Loucy (cell line): ENCODE data around the gene ABTB2.

Experiments used
- H2AFZ ChIP-seq: fragments of 200-600 bp; sonication (generic); 2 replicates; pipeline ENCODE4 v1.6.0; 2016; ENCODE audit warnings: antibody characterized with exemption, mild to moderate bottlenecking, low read length, moderate library complexity
- H3F3A ChIP-seq: fragments of 200-600 bp; 2 replicates; pipeline ENCODE4 v1.6.0; 2016; ENCODE audit warnings: antibody characterized with exemption, low read depth, mild to moderate bottlenecking
- H3K27me3 ChIP-seq: fragments of 200-600 bp; sonication (generic); 2 replicates; pipeline ENCODE4 v1.6.1; 2014; ENCODE audit warnings: low read length, mild to moderate bottlenecking; ENCODE audit not compliant: insufficient read depth, poor library complexity, severe bottlenecking
- H3K36me3 ChIP-seq: fragments of 200-600 bp; sonication (generic); 2 replicates; pipeline ENCODE4 v1.6.1; 2016; ENCODE audit warnings: low read length; ENCODE audit not compliant: insufficient read depth
- H3K4me1 ChIP-seq: fragments of 200-600 bp; sonication (generic); 2 replicates; pipeline ENCODE4 v1.5.1; 2014; ENCODE audit warnings: low read length, mild to moderate bottlenecking; ENCODE audit not compliant: insufficient read depth, poor library complexity, severe bottlenecking
- H3K4me2 ChIP-seq: fragments of 200-600 bp; sonication (generic); 2 replicates; pipeline ENCODE4 v1.6.0; 2014; ENCODE audit warnings: antibody characterized with exemption, low read length, low read depth, mild to moderate bottlenecking; ENCODE audit not compliant: poor library complexity, severe bottlenecking
- H3K4me3 ChIP-seq: fragments of 200-600 bp; sonication (generic); 2 replicates; pipeline ENCODE4 v1.5.1; 2014; ENCODE audit warnings: low read length, mild to moderate bottlenecking, mixed read lengths; ENCODE audit not compliant: poor library complexity, severe bottlenecking
- H3K79me2 ChIP-seq: fragments of 200-600 bp; sonication (generic); 2 replicates; pipeline ENCODE4 v1.6.1; 2014; ENCODE audit warnings: low read length; ENCODE audit not compliant: insufficient read depth
- H3K9ac ChIP-seq: fragments of 200-600 bp; sonication (generic); 2 replicates; pipeline ENCODE4 v1.6.0; 2014; ENCODE audit warnings: mild to moderate bottlenecking, low read depth, low read length, moderate library complexity; ENCODE audit not compliant: poor library complexity, severe bottlenecking
- H3K9me2 ChIP-seq: fragments of 200-600 bp; sonication (generic); replicated peaks from 2 replicates; pipeline ENCODE4 v1.6.1; 2016; ENCODE audit warnings: low read depth, low read length, mixed read lengths
- H3K9me3 ChIP-seq: fragments of 200-600 bp; sonication (generic); 2 replicates; pipeline ENCODE4 v1.6.1; 2014; ENCODE audit warnings: mild to moderate bottlenecking, antibody characterized with exemption, low read length, low read depth; ENCODE audit not compliant: insufficient read depth
- H4K20me1 ChIP-seq: fragments of 200-600 bp; sonication (generic); 2 replicates; pipeline ENCODE4 v1.6.0; 2014; ENCODE audit warnings: antibody characterized with exemption, low read length, mild to moderate bottlenecking; ENCODE audit not compliant: insufficient read depth, poor library complexity, severe bottlenecking
- EZH2phosphoT487 ChIP-seq: fragments of 200-600 bp; IDR thresholded peaks from 2 replicates; pipeline ENCODE4 v1.6.1; 2018; ENCODE audit warnings: antibody characterized with exemption, mild to moderate bottlenecking, moderate library complexity, borderline replicate concordance
- TF ChIP-seq, protein P1 (sequence below): fragments of 200-600 bp; sonication (generic); conservative IDR thresholded peaks from 2 replicates; pipeline ENCODE4 v1.5.1; 2014; ENCODE audit warnings: mild to moderate bottlenecking, antibody characterized with exemption, low read length

The ABTB2 gene

GRCh38 chr11:34190192-34191139 lies 167.3 kb downstream of the ABTB2 start:
- Histone ChIP-seq H3K4me1 (peaks cover 10% of the 10 kb centered on the region), H3F3A (no peaks in the 10 kb centered on the region), H3K9me2 (no peaks in the 10 kb centered on the region), H4K20me1 (no peaks in the 10 kb centered on the region), H3K27me3 (no peaks in the 10 kb centered on the region), H3K4me3 (no peak overlapping the region), H3K4me2 (no peak overlapping the region), H3K36me3 (no peaks in the 10 kb centered on the region), H2AFZ (no peak overlapping the region), H3K9me3 (no peaks in the 10 kb centered on the region), H3K9ac (no peak overlapping the region), H3K79me2 (no peaks in the 10 kb centered on the region)
- TF ChIP-seq, protein P1, sequence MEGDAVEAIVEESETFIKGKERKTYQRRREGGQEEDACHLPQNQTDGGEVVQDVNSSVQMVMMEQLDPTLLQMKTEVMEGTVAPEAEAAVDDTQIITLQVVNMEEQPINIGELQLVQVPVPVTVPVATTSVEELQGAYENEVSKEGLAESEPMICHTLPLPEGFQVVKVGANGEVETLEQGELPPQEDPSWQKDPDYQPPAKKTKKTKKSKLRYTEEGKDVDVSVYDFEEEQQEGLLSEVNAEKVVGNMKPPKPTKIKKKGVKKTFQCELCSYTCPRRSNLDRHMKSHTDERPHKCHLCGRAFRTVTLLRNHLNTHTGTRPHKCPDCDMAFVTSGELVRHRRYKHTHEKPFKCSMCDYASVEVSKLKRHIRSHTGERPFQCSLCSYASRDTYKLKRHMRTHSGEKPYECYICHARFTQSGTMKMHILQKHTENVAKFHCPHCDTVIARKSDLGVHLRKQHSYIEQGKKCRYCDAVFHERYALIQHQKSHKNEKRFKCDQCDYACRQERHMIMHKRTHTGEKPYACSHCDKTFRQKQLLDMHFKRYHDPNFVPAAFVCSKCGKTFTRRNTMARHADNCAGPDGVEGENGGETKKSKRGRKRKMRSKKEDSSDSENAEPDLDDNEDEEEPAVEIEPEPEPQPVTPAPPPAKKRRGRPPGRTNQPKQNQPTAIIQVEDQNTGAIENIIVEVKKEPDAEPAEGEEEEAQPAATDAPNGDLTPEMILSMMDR, result no peak
- TF ChIP-seq EZH2phosphoT487, result no peak

GRCh38 chr11:34189191-34189590 lies 168.6 kb downstream of the ABTB2 start:
- H3F3A ChIP-seq, result no peaks in the 10 kb centered on the region
- no peaks in the 10 kb centered on the region for H3K27me3 ChIP-seq
- no peaks in the 10 kb centered on the region for H4K20me1 ChIP-seq
- no peak overlapping the region for H3K4me2 ChIP-seq
- no peaks in the 10 kb centered on the region for H3K36me3 ChIP-seq
- no peak overlapping the region for H3K4me3 ChIP-seq
- H3K9ac ChIP-seq, result no peak overlapping the region
- H2AFZ ChIP-seq, result no peak overlapping the region
- peaks cover 20% of the 10 kb centered on the region for H3K4me1 ChIP-seq
- H3K9me2 ChIP-seq, result no peaks in the 10 kb centered on the region
- TF ChIP-seq, protein P1, result no peak
- no peak for TF ChIP-seq EZH2phosphoT487
- no peaks in the 10 kb centered on the region for H3K9me3 ChIP-seq
- H3K79me2 ChIP-seq, result no peaks in the 10 kb centered on the region

DNA sequence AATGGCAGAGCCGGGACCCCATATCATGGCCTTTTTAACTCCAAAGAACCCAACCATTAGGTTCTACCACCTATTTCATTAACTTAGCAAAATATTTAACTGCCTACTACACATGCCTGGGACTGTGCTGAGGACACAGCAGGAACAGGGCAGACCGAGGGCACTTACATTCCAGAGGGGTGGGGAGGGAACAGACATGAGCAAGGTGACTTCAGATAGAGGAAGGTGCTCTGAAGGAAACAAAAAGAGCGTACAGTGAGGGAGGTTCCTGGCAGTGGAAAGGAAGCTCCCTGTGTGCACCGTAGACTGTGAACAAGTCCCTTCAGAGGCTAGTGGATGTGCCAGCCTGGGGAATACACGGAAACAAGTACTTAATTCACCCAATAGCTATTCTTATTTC lies 169.6 kb downstream of the ABTB2 start:
- Histone ChIP-seq H3F3A (no peaks in the 10 kb centered on the region), H3K9me3 (no peaks in the 10 kb centered on the region), H3K9me2 (no peaks in the 10 kb centered on the region), H3K4me1 (peaks cover 20% of the 10 kb centered on the region), H2AFZ (no peak overlapping the region), H3K27me3 (no peaks in the 10 kb centered on the region), H3K9ac (no peak overlapping the region), H4K20me1 (no peaks in the 10 kb centered on the region), H3K4me2 (no peak overlapping the region), H3K4me3 (no peak overlapping the region), H3K79me2 (no peaks in the 10 kb centered on the region), H3K36me3 (no peaks in the 10 kb centered on the region)
- TF ChIP-seq EZH2phosphoT487, result no peak
- TF ChIP-seq, protein P1, result no peak
